Stimulated activated CD4-positive, alpha-beta T cell treated with anti-CD3 and anti-CD28 coated beads, Interleukin-2, amount 100 ng/mL, for 24 hours (primary cell): ENCODE data around the gene SLC38A3.
"Not testable (repeated sequence)": the region's sequence is repeated elsewhere in the genome, so short reads cannot be mapped to it uniquely, and the experiment has no call there.

ENCODE experiments used
- DNase-seq, 2 donors: peaks; one replicate each; pipeline ENCODE4 v3.0.0-alpha.2; 2020

Gene SLC38A3

GRCh38 chr3:50192689-50193141 is 12.4 kb upstream of the SLC38A3 start:
- peak; percentile 90 for DNase-seq

GRCh38 chr3:50193286-50193685 is 11.8 kb upstream of the SLC38A3 start:
- no peak for DNase-seq

- DNase-seq, result no peak
These were observed 11.3 kb upstream of the SLC38A3 start for GRCh38 chr3:50193746-50194127.

- peak; percentile 81 to 84 for DNase-seq
These were observed 10.8 kb upstream of the SLC38A3 start for GRCh38 chr3:50194128-50194902.

- peak; percentile 33 to 50 for DNase-seq
These were observed 10.1 kb upstream of the SLC38A3 start for GRCh38 chr3:50194903-50195500.

GRCh38 chr3:50195501-50196252 is 9.4 kb upstream of the SLC38A3 start:
- DNase-seq, result no peak

- no peak for DNase-seq
These were observed 8.7 kb upstream of the SLC38A3 start for GRCh38 chr3:50196253-50196801.

GRCh38 chr3:50201573-50202315 is 3.3 kb upstream of the SLC38A3 start:
- no peak for DNase-seq

GRCh38 chr3:50202353-50203112 is 2.5 kb upstream of the SLC38A3 start:
- no peak for DNase-seq

- DNase-seq, result no peak
These were observed 1.8 kb upstream of the SLC38A3 start for GRCh38 chr3:50203113-50203808.

- DNase-seq, result no peak
These were observed 965 bp upstream of the SLC38A3 start for GRCh38 chr3:50203809-50204803.

GRCh38 chr3:50205413-50206276 is 574 bp downstream of the SLC38A3 start:
- DNase-seq, result peak; percentile 46 to 53

GRCh38 chr3:50207359-50208042 is 2.4 kb downstream of the SLC38A3 start:
- no peak for DNase-seq

GRCh38 chr3:50208677-50209344 is 3.7 kb downstream of the SLC38A3 start:
- DNase-seq, result no peak

- DNase-seq, result no peak
These were observed 5.1 kb downstream of the SLC38A3 start for GRCh38 chr3:50210176-50210509.

GRCh38 chr3:50210510-50211367 is 5.7 kb downstream of the SLC38A3 start:
- no peak for DNase-seq

- not testable (repeated sequence) for DNase-seq
These were observed 6.3 kb downstream of the SLC38A3 start for GRCh38 chr3:50211368-50211717.
